ENCODE data around the gene ATP5IF1. TPM values are rescaled to one million over a fixed set of nuclear protein-coding genes. Genes with fewer than 3 reads are reported as not detected.

The ATP5IF1 gene
- polyA plus RNA-seq, 1 of the 3 experiments (the other 2 are of a cell fraction): 594 TPM

DNA sequence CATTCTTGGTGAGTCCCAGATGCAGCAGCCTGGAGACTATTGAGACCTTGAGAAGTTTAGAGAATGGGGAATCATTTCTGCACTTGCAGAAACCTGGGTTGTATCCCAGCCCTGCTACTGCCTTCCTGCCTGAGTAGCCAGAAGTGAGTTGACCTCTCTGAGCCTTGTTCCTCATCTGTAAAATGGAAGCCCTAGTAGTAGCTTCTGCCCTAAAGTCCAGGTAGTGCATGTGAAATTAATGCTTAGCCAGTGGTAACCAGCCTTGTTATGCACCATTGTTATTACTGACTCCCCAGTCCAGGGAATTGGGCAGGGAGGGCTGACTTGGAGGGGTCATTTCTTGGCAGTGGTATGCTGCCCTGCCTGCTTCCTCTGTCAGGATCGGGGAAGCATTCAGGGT, 29.0 kb downstream of the ATP5IF1 start:
- Histone ChIP-seq H3K9me3 (no peaks in the 10 kb centered on the region), H3K9ac (no peak overlapping the region), H3F3A (replicated peaks; ENCODE audit: insufficient read depth) (no peaks in the 10 kb centered on the region), H3K4me3 (ENCODE audit: low read depth in 2 of 2, low read length in 1 of 2) (no peak overlapping the region), H3K4me2 (no peak overlapping the region), H4K20me1 (ENCODE audit: insufficient read depth) (peaks cover 94% of the 10 kb centered on the region), H3K27me3 (ENCODE audit: insufficient read depth) (no peaks in the 10 kb centered on the region), H3K79me2 (ENCODE audit: insufficient read depth) (peaks cover 95% of the 10 kb centered on the region), H3K9me2 (no peaks in the 10 kb centered on the region), H2AFZ (ENCODE audit: low read depth) (no peak overlapping the region), H3K36me3 (replicated peaks in 1 of 2; ENCODE audit: control insufficient read depth in 1 of 2, insufficient read depth in 2 of 2, low read length in 1 of 2) (peaks cover 0 to 5% of the 10 kb centered on the region in 2 experiments), H3K4me1 (ENCODE audit: control insufficient read depth in 1 of 2, insufficient read depth in 2 of 2, low read depth in 1 of 2, low read length in 1 of 2) (peaks cover 7 to 10% of the 10 kb centered on the region in 2 experiments; a peak in 1 of 4 replicates), H3K27ac (ENCODE audit: low read depth in 2 of 2, low read length in 1 of 2) (no peak overlapping the region)
- DNase-seq: no peak
- WGBS (ENCODE audit: low lambda C conversion rate): 100% methylated on average over 1 of the region's 1 CpG
- no peak for TF ChIP-seq MXI1 (IDR thresholded peaks at IDR 0.05; ENCODE audit: low read depth, low read length)
- TF ChIP-seq, protein P1, sequence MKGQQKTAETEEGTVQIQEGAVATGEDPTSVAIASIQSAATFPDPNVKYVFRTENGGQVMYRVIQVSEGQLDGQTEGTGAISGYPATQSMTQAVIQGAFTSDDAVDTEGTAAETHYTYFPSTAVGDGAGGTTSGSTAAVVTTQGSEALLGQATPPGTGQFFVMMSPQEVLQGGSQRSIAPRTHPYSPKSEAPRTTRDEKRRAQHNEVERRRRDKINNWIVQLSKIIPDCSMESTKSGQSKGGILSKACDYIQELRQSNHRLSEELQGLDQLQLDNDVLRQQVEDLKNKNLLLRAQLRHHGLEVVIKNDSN (IDR thresholded peaks at IDR 0.05; ENCODE audit: borderline replicate concordance, low read depth): no peak
- ChIA-PET CTCF (interaction anchor here (0.7 kb wide), 1 partner anchor 17 kb away, joined by 3 read pairs; no protein-coding TSS in a partner anchor), POLR2A (no interaction called here)

DNA sequence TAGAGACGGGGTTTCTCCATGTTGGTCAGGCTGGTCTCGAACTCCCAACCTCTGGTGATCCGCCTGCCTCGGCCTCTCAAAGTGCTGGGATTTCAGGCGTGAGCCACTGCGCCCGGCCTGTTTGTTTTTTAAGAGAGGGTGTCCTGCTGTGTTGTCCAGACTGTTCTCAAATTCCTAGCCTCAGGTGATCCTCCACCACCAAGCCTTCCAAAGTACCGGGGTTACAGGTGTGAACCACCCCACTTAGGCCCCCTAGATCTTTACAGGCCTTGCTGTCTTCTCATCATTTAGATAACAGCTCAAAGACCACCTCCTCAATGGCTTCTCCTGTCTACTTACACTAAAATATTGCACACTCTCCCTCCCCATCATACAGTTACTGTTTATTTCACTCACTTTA, 29.7 kb downstream of the ATP5IF1 start:
- H3K36me3 ChIP-seq (replicated peaks in 1 of 2; ENCODE audit: control insufficient read depth in 1 of 2, insufficient read depth in 2 of 2, low read length in 1 of 2): peaks cover under 1 to 6% of the 10 kb centered on the region in 2 experiments
- H4K20me1 ChIP-seq (ENCODE audit: insufficient read depth): peaks cover 98% of the 10 kb centered on the region
- CTCF ChIA-PET: interaction anchor here (0.7 to 0.9 kb wide), 2 partner anchors 17 to 49 kb away, joined by 3 to 4 read pairs; no protein-coding TSS in a partner anchor
- H2AFZ ChIP-seq (ENCODE audit: low read depth): no peak overlapping the region
- H3K9ac ChIP-seq: no peak overlapping the region
- H3K9me3 ChIP-seq: no peaks in the 10 kb centered on the region
- no peak for DNase-seq
- H3K4me3 ChIP-seq (ENCODE audit: low read depth in 2 of 2, low read length in 1 of 2): no peak overlapping the region
- TF ChIP-seq YY1 (IDR thresholded peaks at IDR 0.05; ENCODE audit: low read depth) (no peak), NFIC (IDR thresholded peaks at IDR 0.05; ENCODE audit: borderline replicate concordance) (no peak), FOSL2 (IDR thresholded peaks at IDR 0.05; ENCODE audit: borderline replicate concordance, low read depth) (no peak)
- TF ChIP-seq, protein P2, sequence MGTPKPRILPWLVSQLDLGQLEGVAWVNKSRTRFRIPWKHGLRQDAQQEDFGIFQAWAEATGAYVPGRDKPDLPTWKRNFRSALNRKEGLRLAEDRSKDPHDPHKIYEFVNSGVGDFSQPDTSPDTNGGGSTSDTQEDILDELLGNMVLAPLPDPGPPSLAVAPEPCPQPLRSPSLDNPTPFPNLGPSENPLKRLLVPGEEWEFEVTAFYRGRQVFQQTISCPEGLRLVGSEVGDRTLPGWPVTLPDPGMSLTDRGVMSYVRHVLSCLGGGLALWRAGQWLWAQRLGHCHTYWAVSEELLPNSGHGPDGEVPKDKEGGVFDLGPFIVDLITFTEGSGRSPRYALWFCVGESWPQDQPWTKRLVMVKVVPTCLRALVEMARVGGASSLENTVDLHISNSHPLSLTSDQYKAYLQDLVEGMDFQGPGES (IDR thresholded peaks at IDR 0.05; ENCODE audit: low read depth, low read length): no peak
- TF ChIP-seq, protein P3, sequence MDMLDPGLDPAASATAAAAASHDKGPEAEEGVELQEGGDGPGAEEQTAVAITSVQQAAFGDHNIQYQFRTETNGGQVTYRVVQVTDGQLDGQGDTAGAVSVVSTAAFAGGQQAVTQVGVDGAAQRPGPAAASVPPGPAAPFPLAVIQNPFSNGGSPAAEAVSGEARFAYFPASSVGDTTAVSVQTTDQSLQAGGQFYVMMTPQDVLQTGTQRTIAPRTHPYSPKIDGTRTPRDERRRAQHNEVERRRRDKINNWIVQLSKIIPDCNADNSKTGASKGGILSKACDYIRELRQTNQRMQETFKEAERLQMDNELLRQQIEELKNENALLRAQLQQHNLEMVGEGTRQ (IDR thresholded peaks at IDR 0.05; ENCODE audit: borderline replicate concordance, low read depth, low read length): no peak
- TF ChIP-seq, protein P4, sequence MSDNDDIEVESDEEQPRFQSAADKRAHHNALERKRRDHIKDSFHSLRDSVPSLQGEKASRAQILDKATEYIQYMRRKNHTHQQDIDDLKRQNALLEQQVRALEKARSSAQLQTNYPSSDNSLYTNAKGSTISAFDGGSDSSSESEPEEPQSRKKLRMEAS (IDR thresholded peaks at IDR 0.05; ENCODE audit: low read depth): no peak
- peaks cover 95% of the 10 kb centered on the region for H3K79me2 ChIP-seq (ENCODE audit: insufficient read depth)
- WGBS (ENCODE audit: low lambda C conversion rate): 99% methylated on average over 8 of the region's 8 CpGs
- peaks cover 7 to 10% of the 10 kb centered on the region in 2 experiments; a peak in 1 of 4 replicates for H3K4me1 ChIP-seq (ENCODE audit: control insufficient read depth in 1 of 2, insufficient read depth in 2 of 2, low read depth in 1 of 2, low read length in 1 of 2)
- H3K27me3 ChIP-seq (ENCODE audit: insufficient read depth): no peaks in the 10 kb centered on the region
- POLR2A ChIA-PET: no interaction called here
- H3K27ac ChIP-seq (ENCODE audit: low read depth in 2 of 2, low read length in 1 of 2): no peak overlapping the region
- no peak overlapping the region for H3K4me2 ChIP-seq
- no peaks in the 10 kb centered on the region for H3K9me2 ChIP-seq
- no peaks in the 10 kb centered on the region for H3F3A ChIP-seq (replicated peaks; ENCODE audit: insufficient read depth)

Measured in SK-N-SH (cell line).